Choroid plexus epithelial cell (primary cell): ENCODE data around the gene ITGA8.
A peak's percentile ranks its signal among the peaks of the same experiment; 100 is the strongest.

ENCODE experiments used
- DNase-seq: peaks from one replicate; pipeline ENCODE4 v3.0.0-alpha.2; 2010; ENCODE audit warnings: low read depth
- H3K4me3 ChIP-seq: 2 replicates; pipeline ENCODE4 v1.5.1; 2011; ENCODE audit warnings: low read depth, mild to moderate bottlenecking, control low read depth, low read length, moderate library complexity
- CTCF ChIP-seq: conservative IDR thresholded peaks from 2 replicates; pipeline ENCODE4 v1.5.1; 2011; ENCODE audit warnings: low read depth, mild to moderate bottlenecking, control low read depth, inconsistent platforms, low read length, moderate library complexity

ITGA8 gene

DNA sequence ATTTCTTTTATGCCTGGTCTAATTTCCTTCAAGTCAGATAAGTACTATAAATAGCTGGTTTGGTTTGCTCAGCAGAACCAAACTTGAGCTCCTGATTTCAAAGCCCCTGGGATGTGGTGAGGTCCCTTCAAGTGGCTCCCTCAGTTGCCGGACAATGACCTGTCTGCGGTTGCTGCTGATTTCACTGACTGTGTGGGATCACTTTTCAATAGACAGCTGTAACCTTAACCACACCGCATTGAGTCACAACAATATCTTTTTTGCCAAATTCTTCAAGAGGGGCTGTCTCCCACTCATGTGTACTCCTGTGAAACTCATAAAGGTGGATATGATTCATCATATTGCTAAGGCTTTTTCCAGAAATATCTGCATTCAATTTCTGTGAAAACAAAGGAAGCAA, 23.1 kb upstream of the ITGA8 start:
- no peak for TF ChIP-seq CTCF
- no peak for DNase-seq
- H3K4me3 ChIP-seq: no peak overlapping the region

- H3K4me3 ChIP-seq: no peak overlapping the region
- no peak for DNase-seq
- TF ChIP-seq CTCF: no peak
Observed at GRCh38 chr10:15742102-15742501, 22.4 kb upstream of the ITGA8 start.

- no peak overlapping the region for H3K4me3 ChIP-seq
- no peak for TF ChIP-seq CTCF
- no peak for DNase-seq
Observed at GRCh38 chr10:15741581-15741980, 21.9 kb upstream of the ITGA8 start.

- TF ChIP-seq CTCF: no peak
- no peak overlapping the region for H3K4me3 ChIP-seq
- DNase-seq: no peak
Observed at GRCh38 chr10:15740261-15740660, 20.5 kb upstream of the ITGA8 start.

GRCh38 chr10:15739254-15739970, 19.7 kb upstream of the ITGA8 start:
- H3K4me3 ChIP-seq: no peak overlapping the region
- no peak for TF ChIP-seq CTCF
- DNase-seq: no peak

DNA sequence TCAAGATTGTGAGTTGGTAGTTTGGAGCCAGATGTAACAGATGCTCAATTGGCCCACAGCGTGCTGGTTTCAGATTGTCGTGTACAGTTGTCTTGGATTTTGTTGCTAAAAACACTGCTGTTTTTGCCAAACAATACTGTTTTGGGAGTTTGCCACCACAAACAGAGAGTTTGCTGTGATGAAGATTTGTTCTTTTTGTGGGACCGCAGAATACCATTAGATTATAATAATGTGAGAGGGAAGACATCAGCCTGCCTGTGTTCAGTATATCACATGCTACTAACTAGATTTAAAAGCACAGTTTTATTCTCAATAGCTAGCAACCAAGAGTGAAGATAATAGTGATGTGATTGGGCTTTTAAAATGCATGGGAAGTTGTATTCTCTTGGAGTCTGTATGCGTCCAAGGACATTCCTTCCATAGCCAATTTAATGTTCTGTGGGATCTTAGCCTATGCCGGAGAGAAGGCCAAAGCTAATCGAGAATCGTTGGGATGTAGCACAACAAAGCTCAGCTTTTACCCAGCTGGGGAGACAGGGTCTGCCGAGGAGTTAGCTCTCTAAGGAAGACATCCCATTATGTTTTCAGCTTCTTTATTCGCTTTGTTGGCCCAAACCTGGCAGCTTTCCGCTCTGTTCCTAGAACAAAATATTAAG, 18.7 kb upstream of the ITGA8 start:
- TF ChIP-seq CTCF: no peak
- peak; percentile 58 for DNase-seq

DNA sequence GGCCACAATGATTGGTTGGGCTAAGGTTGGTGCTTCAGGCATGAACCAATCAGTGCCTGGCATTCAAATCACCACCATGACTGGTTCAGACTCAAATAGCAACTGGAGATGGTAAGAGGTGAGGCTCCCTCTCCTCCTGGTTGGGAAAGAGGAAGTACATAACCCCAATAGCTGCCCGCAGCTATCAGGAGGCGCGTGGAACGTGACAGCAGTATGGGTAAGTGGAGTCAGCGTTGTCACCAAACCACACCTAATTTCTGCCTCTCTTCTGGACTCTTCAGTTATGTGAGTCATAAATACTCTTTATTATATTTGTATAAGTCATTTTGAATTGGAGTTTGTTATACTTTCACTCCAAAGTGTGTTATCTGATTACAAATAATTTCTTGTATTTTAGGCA, 17.9 kb upstream of the ITGA8 start:
- H3K4me3 ChIP-seq: no peak overlapping the region
- TF ChIP-seq CTCF: no peak
- no peak for DNase-seq

More for the DNA sequence above, 18.7 kb upstream of the ITGA8 start:
- H3K4me3 ChIP-seq: no peak overlapping the region
